HepG2 (cell line): ENCODE data around the gene TNS4. TPM values are rescaled to one million over a fixed set of nuclear protein-coding genes. Genes with fewer than 3 reads are reported as not detected.
A peak's percentile ranks its signal among the peaks of the same experiment; 100 is the strongest.

Experiments
- ARHGAP35 ChIP-seq: sonication (generic); formaldehyde crosslinking; IDR thresholded peaks from 2 replicates; pipeline ENCODE4 v1.9.0; 2022; ENCODE audit warnings: mild to moderate bottlenecking, inconsistent platforms, moderate library complexity, missing genetic modification reagents, borderline replicate concordance
- ESRRA ChIP-seq: sonication (generic); formaldehyde crosslinking; IDR thresholded peaks from 2 replicates; pipeline ENCODE4 v1.5.1; 2020; ENCODE audit warnings: mild to moderate bottlenecking, low read depth, missing genetic modification reagents
- GLI4 ChIP-seq: sonication (generic); formaldehyde crosslinking; IDR thresholded peaks from 2 replicates; pipeline ENCODE4 v1.5.1; 2020; ENCODE audit warnings: missing genetic modification reagents, mild to moderate bottlenecking, moderate library complexity, borderline replicate concordance
- HDAC1 ChIP-seq: sonication (generic); formaldehyde crosslinking; IDR thresholded peaks from 2 replicates; pipeline ENCODE4 v1.5.1; 2020; ENCODE audit warnings: mild to moderate bottlenecking, missing genetic modification reagents
- NFYC ChIP-seq: IDR thresholded peaks from 2 replicates; pipeline ENCODE4 v1.6.1; 2016; ENCODE audit warnings: missing genetic modification reagents, missing compliant biosample characterization
- NRL ChIP-seq: sonication (generic); formaldehyde crosslinking; IDR thresholded peaks from 2 replicates; pipeline ENCODE4 v1.5.0; 2020; ENCODE audit warnings: missing genetic modification reagents, mild to moderate bottlenecking, moderate library complexity, borderline replicate concordance
- U2AF2 ChIP-seq: fragments of 200-400 bp; formaldehyde crosslinking; IDR thresholded peaks from 2 replicates; pipeline ENCODE4 v1.6.1; 2017; ENCODE audit warnings: low read depth, mild to moderate bottlenecking, low read length
- ZNF10 ChIP-seq: sonication (generic); formaldehyde crosslinking; IDR thresholded peaks from 2 replicates; pipeline ENCODE4 v1.4.0; 2020; ENCODE audit warnings: mild to moderate bottlenecking, low read depth, missing genetic modification reagents, borderline replicate concordance
- ZSCAN29 ChIP-seq: sonication (generic); formaldehyde crosslinking; conservative IDR thresholded peaks from 2 replicates; pipeline ENCODE4 v1.4.0; 2020; ENCODE audit warnings: mild to moderate bottlenecking, missing genetic modification reagents
- polyA plus RNA-seq, 8 experiments: library from polyadenylated mRNA; depleted of rRNA in 3 of 8; stranded (reverse) in 7 of 8; unstranded in 1 of 8; fragments of >200 nt; fragmentation: Illumina TruSeq in 4 of 8; extraction: Trizol in 4 of 8; gene quantifications; 2 replicates each; pipeline versions ENCODE4 v1.2.1 to v1.2.3, GENCODE V29; 2011 to 2016; ENCODE audit warnings: low read depth in 4 of 8, missing spikeins in 1 of 8, mixed read lengths in 1 of 8; ENCODE audit not compliant: insufficient read depth in 1 of 8
- total RNA-seq, 5 experiments: library from RNA; depleted of rRNA; stranded (reverse); fragments of >200 nt; fragmentation: Illumina TruSeq; extraction: Trizol; gene quantifications; 2 replicates each; pipeline ENCODE4 v1.2.3, GENCODE V29; 2016; ENCODE audit warnings: low read depth in 1 of 5
- TF ChIP-seq, protein P1 (sequence below): sonication (generic); formaldehyde crosslinking; IDR thresholded peaks from 2 replicates; pipeline ENCODE4 v1.4.0; 2020; ENCODE audit warnings: missing genetic modification reagents
- TF ChIP-seq, protein P2 (sequence below): sonication (generic); formaldehyde crosslinking; IDR thresholded peaks from 2 replicates; pipeline ENCODE4 v1.4.0; 2020; ENCODE audit warnings: mild to moderate bottlenecking, missing genetic modification reagents, borderline replicate concordance
- TF ChIP-seq, protein P3 (sequence below): sonication (generic); formaldehyde crosslinking; IDR thresholded peaks from 2 replicates; pipeline ENCODE4 v1.4.0; 2020; ENCODE audit warnings: missing genetic modification reagents
- TF ChIP-seq, protein P4 (sequence below): sonication (generic); formaldehyde crosslinking; IDR thresholded peaks from 2 replicates; pipeline ENCODE4 v1.8.1; 2023; ENCODE audit warnings: mild to moderate bottlenecking, moderate library complexity, missing genetic modification reagents
- TF ChIP-seq, protein P5 (sequence below): sonication (generic); formaldehyde crosslinking; IDR thresholded peaks from 2 replicates; pipeline ENCODE4 v1.8.0; 2022; ENCODE audit warnings: mild to moderate bottlenecking, missing genetic modification reagents
- TF ChIP-seq, protein P6 (sequence below): IDR thresholded peaks from 2 replicates; pipeline ENCODE4 v1.6.1; 2016; ENCODE audit warnings: low read depth, control low read depth

TNS4 gene
- total and polyA plus RNA-seq, 2 of the 13 experiments (the other 11 are each of a cell fraction or from before 2014, with no cell fraction given): 0.58 to 2.1 TPM

DNA sequence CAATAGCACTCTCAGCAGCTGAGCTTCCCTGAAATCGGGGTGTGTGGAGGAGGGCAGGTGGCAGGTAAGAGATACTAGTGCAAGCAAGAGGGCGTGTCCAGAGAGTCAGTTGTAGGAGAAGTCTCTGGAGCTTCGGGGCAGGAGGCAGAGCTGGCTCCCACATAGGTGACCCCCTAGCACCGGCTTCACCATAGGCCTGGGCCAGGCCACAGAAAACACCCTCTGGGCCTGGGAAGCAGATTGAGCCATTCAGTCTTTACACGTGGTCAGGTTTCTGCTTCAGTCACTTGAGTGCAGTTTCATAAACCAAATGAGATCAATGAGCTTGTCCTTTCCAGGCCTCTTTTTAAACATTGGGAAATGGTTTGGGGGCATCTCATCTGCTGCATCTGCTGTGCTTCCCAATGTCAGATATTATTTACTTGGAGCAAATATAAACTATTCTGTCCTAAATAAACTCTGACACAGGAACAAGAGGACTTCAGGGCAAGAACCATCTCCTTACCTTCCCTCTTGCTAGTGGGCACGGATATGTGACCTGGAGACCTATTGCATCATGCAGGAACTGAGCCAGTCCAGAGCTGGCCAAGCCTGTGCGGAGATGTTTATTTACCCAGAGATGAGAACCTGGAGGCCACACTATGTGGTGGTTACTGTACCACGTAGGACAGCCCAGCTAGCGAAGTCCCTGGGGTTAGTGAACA, 47.7 kb upstream of the TNS4 start (continued):
- TF ChIP-seq, protein P1, sequence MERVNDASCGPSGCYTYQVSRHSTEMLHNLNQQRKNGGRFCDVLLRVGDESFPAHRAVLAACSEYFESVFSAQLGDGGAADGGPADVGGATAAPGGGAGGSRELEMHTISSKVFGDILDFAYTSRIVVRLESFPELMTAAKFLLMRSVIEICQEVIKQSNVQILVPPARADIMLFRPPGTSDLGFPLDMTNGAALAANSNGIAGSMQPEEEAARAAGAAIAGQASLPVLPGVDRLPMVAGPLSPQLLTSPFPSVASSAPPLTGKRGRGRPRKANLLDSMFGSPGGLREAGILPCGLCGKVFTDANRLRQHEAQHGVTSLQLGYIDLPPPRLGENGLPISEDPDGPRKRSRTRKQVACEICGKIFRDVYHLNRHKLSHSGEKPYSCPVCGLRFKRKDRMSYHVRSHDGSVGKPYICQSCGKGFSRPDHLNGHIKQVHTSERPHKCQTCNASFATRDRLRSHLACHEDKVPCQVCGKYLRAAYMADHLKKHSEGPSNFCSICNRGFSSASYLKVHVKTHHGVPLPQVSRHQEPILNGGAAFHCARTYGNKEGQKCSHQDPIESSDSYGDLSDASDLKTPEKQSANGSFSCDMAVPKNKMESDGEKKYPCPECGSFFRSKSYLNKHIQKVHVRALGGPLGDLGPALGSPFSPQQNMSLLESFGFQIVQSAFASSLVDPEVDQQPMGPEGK: peak; percentile 93
- TF ChIP-seq GLI4 (CRISPR knock-in tag) (no peak), NFYC (CRISPR knock-in tag) (peak; percentile 50), NRL (CRISPR knock-in tag) (0 out of 2 replicates have a peak, but pooled peaks have one; percentile 67), U2AF2 (no peak), ESRRA (peak; percentile 91), ARHGAP35 (CRISPR knock-in tag) (peak; percentile 12; the same call in 1 of the 2 replicates), ZSCAN29 (CRISPR knock-in tag) (peak; percentile 77; the same call in 1 of the 2 replicates), HDAC1 (CRISPR knock-in tag) (peak; percentile 98), ZNF10 (CRISPR knock-in tag) (no peak)
- TF ChIP-seq, protein P2, sequence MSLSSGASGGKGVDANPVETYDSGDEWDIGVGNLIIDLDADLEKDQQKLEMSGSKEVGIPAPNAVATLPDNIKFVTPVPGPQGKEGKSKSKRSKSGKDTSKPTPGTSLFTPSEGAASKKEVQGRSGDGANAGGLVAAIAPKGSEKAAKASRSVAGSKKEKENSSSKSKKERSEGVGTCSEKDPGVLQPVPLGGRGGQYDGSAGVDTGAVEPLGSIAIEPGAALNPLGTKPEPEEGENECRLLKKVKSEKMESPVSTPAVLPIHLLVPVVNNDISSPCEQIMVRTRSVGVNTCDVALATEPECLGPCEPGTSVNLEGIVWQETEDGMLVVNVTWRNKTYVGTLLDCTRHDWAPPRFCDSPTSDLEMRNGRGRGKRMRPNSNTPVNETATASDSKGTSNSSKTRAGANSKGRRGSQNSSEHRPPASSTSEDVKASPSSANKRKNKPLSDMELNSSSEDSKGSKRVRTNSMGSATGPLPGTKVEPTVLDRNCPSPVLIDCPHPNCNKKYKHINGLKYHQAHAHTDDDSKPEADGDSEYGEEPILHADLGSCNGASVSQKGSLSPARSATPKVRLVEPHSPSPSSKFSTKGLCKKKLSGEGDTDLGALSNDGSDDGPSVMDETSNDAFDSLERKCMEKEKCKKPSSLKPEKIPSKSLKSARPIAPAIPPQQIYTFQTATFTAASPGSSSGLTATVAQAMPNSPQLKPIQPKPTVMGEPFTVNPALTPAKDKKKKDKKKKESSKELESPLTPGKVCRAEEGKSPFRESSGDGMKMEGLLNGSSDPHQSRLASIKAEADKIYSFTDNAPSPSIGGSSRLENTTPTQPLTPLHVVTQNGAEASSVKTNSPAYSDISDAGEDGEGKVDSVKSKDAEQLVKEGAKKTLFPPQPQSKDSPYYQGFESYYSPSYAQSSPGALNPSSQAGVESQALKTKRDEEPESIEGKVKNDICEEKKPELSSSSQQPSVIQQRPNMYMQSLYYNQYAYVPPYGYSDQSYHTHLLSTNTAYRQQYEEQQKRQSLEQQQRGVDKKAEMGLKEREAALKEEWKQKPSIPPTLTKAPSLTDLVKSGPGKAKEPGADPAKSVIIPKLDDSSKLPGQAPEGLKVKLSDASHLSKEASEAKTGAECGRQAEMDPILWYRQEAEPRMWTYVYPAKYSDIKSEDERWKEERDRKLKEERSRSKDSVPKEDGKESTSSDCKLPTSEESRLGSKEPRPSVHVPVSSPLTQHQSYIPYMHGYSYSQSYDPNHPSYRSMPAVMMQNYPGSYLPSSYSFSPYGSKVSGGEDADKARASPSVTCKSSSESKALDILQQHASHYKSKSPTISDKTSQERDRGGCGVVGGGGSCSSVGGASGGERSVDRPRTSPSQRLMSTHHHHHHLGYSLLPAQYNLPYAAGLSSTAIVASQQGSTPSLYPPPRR (CRISPR knock-in tag): peak; percentile 98
- TF ChIP-seq, protein P3, sequence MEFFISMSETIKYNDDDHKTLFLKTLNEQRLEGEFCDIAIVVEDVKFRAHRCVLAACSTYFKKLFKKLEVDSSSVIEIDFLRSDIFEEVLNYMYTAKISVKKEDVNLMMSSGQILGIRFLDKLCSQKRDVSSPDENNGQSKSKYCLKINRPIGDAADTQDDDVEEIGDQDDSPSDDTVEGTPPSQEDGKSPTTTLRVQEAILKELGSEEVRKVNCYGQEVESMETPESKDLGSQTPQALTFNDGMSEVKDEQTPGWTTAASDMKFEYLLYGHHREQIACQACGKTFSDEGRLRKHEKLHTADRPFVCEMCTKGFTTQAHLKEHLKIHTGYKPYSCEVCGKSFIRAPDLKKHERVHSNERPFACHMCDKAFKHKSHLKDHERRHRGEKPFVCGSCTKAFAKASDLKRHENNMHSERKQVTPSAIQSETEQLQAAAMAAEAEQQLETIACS: no peak
- TF ChIP-seq, protein P4, sequence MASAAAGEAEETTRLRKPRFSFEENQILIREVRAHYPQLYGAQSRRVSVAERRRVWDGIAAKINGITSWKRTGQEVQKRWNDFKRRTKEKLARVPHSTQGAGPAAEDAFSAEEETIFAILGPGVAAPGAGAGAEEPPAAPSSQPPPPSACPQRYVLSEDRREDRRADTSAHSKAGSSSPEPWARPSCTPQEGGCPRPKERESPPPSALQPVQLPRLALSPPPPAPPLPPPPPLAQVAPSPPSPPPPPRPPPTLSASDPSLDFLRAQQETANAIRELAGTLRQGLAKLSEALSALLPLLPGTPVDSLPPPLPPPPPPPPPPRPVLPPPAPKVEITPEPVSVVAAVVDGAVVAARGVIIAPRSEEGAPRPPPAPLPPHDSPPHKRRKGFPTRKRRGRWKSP: peak; percentile 94
- TF ChIP-seq, protein P5, sequence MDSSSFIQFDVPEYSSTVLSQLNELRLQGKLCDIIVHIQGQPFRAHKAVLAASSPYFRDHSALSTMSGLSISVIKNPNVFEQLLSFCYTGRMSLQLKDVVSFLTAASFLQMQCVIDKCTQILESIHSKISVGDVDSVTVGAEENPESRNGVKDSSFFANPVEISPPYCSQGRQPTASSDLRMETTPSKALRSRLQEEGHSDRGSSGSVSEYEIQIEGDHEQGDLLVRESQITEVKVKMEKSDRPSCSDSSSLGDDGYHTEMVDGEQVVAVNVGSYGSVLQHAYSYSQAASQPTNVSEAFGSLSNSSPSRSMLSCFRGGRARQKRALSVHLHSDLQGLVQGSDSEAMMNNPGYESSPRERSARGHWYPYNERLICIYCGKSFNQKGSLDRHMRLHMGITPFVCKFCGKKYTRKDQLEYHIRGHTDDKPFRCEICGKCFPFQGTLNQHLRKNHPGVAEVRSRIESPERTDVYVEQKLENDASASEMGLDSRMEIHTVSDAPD (CRISPR knock-in tag): peak; percentile 71; the same call in 1 of the 2 replicates
- TF ChIP-seq, protein P6, sequence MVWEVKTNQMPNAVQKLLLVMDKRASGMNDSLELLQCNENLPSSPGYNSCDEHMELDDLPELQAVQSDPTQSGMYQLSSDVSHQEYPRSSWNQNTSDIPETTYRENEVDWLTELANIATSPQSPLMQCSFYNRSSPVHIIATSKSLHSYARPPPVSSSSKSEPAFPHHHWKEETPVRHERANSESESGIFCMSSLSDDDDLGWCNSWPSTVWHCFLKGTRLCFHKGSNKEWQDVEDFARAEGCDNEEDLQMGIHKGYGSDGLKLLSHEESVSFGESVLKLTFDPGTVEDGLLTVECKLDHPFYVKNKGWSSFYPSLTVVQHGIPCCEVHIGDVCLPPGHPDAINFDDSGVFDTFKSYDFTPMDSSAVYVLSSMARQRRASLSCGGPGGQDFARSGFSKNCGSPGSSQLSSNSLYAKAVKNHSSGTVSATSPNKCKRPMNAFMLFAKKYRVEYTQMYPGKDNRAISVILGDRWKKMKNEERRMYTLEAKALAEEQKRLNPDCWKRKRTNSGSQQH (CRISPR knock-in tag): peak; percentile 72; the same call in 1 of the 2 replicates
